Liver (tissue), 4 donors: Measurements from ENCODE around the gene OR51I1. TPM values are rescaled to one million over a fixed set of nuclear protein-coding genes. Genes with fewer than 3 reads are reported as not detected.

Source experiments
- polyA plus RNA-seq, 2 donors: library from polyadenylated mRNA; stranded (reverse) in 1 of 2; unstranded in 1 of 2; fragments of 200-250 nt in 1 of 2; fragments of >200 nt in 1 of 2; fragmentation: Nextera tagmentation in 1 of 2; extraction: Ambion mirVana in 1 of 2; gene quantifications; one replicate each; pipeline versions ENCODE4 v1.2.1 to v1.2.3, GENCODE V29; 2013 to 2015
- total RNA-seq, 2 donors: library from RNA; depleted of rRNA; stranded (reverse); fragments of >200 nt; gene quantifications; one replicate each; pipeline ENCODE4 v1.2.3, GENCODE V29; 2014
- donor health status: healthy.
- donor health status: healthy.
- donor health status: healthy.

OR51I1 gene
- total and polyA plus RNA-seq, 4 donors: 0.23 to 0.33 TPM; not detected in 2

Other genes with a start within 250 kb of the OR51I1 start
- gene OR51V1, start 240.8 kb downstream of the OR51I1 start, total RNA-seq: not detected
- gene OR51V1, start 240.8 kb downstream of the OR51I1 start, polyA plus RNA-seq: not detected
- 1,000 to 10,000 TPM in 1 of 2 donors, 1 to 10 TPM in 1; 5.7 to 3,950 TPM for gene HBB, start 214.4 kb downstream of the OR51I1 start, total RNA-seq
- 10 to 100 TPM; 13.6 to 86.8 TPM for gene HBB, start 214.4 kb downstream of the OR51I1 start, polyA plus RNA-seq
- 1 to 10 TPM in 1 of 2 donors, not detected in 1; 6.0 TPM for gene HBD, start 207.0 kb downstream of the OR51I1 start, total RNA-seq
- under 1 TPM in 1 of 2 donors, not detected in 1; 0.72 TPM for gene HBD, start 207.0 kb downstream of the OR51I1 start, polyA plus RNA-seq
- gene HBG1, start 191.7 kb downstream of the OR51I1 start, total RNA-seq: 10 to 100 TPM in 1 of 2 donors, not detected in 1; 75.1 TPM
- not detected for gene HBG1, start 191.7 kb downstream of the OR51I1 start, polyA plus RNA-seq
- gene HBG2, start 186.7 kb downstream of the OR51I1 start, total RNA-seq: over 10,000 TPM in 1 of 2 donors, not detected in 1; 55,632 TPM
- under 1 TPM in 1 of 2 donors, not detected in 1; 0.71 TPM for gene HBG2, start 186.7 kb downstream of the OR51I1 start, polyA plus RNA-seq
- 10 to 100 TPM in 1 of 2 donors, not detected in 1; 82.7 TPM for gene HBE1, start 171.6 kb downstream of the OR51I1 start, total RNA-seq
- not detected for gene HBE1, start 171.6 kb downstream of the OR51I1 start, polyA plus RNA-seq
- gene OR51B4, start 139.6 kb downstream of the OR51I1 start, total RNA-seq: not detected
- not detected for gene OR51B4, start 139.6 kb downstream of the OR51I1 start, polyA plus RNA-seq
- under 1 TPM; 0.17 to 0.37 TPM for gene OR51B2, start 117.2 kb downstream of the OR51I1 start, total RNA-seq
- gene OR51B2, start 117.2 kb downstream of the OR51I1 start, polyA plus RNA-seq: not detected
- under 1 TPM; 0.17 to 0.23 TPM for gene OR51B5, start 98.0 kb downstream of the OR51I1 start, total RNA-seq
- not detected for gene OR51B5, start 98.0 kb downstream of the OR51I1 start, polyA plus RNA-seq
- not detected for gene OR51B6, start 90.0 kb downstream of the OR51I1 start, total RNA-seq
- gene OR51B6, start 90.0 kb downstream of the OR51I1 start, polyA plus RNA-seq: not detected
- not detected for gene OR51M1, start 57.7 kb downstream of the OR51I1 start, total RNA-seq
- gene OR51M1, start 57.7 kb downstream of the OR51I1 start, polyA plus RNA-seq: not detected
- gene OR51Q1, start 19.4 kb downstream of the OR51I1 start, total RNA-seq: not detected
- not detected for gene OR51Q1, start 19.4 kb downstream of the OR51I1 start, polyA plus RNA-seq
- gene OR51I2, start 7.8 kb upstream of the OR51I1 start, total RNA-seq: not detected
- gene OR51I2, start 7.8 kb upstream of the OR51I1 start, polyA plus RNA-seq: not detected
- gene OR52D1, start 47.2 kb upstream of the OR51I1 start, total RNA-seq: not detected
- not detected for gene OR52D1, start 47.2 kb upstream of the OR51I1 start, polyA plus RNA-seq
- under 1 TPM; 0.09 to 0.33 TPM for gene UBQLN3, start 68.4 kb upstream of the OR51I1 start, total RNA-seq
- gene UBQLN3, start 68.4 kb upstream of the OR51I1 start, polyA plus RNA-seq: not detected
- under 1 TPM; 0.05 to 0.25 TPM for gene UBQLNL, start 75.2 kb upstream of the OR51I1 start, total RNA-seq
- under 1 TPM; 0.03 to 0.08 TPM for gene UBQLNL, start 75.2 kb upstream of the OR51I1 start, polyA plus RNA-seq
- gene OR52H1, start 107.0 kb upstream of the OR51I1 start, total RNA-seq: under 1 TPM; 0.14 to 0.33 TPM
- not detected for gene OR52H1, start 107.0 kb upstream of the OR51I1 start, polyA plus RNA-seq
- not detected for gene OR52B6, start 139.4 kb upstream of the OR51I1 start, total RNA-seq
- gene OR52B6, start 139.4 kb upstream of the OR51I1 start, polyA plus RNA-seq: not detected
- gene TRIM6, start 155.1 kb upstream of the OR51I1 start, total RNA-seq: 1 to 10 TPM in 1 of 2 donors, under 1 TPM in 1; 0.75 to 5.3 TPM
- gene TRIM6, start 155.1 kb upstream of the OR51I1 start, polyA plus RNA-seq: under 1 TPM; 0.39 to 0.40 TPM
- 1 to 10 TPM; 2.8 to 3.8 TPM for gene TRIM34, start 183.5 kb upstream of the OR51I1 start, total RNA-seq
- gene TRIM34, start 183.5 kb upstream of the OR51I1 start, polyA plus RNA-seq: 1 to 10 TPM; 1.7 to 2.2 TPM
- gene TRIM5, start 243.6 kb upstream of the OR51I1 start, total RNA-seq: 10 to 100 TPM; 16.3 to 20.2 TPM
- 1 to 10 TPM; 7.8 to 9.9 TPM for gene TRIM5, start 243.6 kb upstream of the OR51I1 start, polyA plus RNA-seq
- 10 to 100 TPM; 11.5 to 21.6 TPM for gene TRIM22, start 248.3 kb upstream of the OR51I1 start, total RNA-seq
- 1 to 10 TPM; 3.6 to 7.6 TPM for gene TRIM22, start 248.3 kb upstream of the OR51I1 start, polyA plus RNA-seq